Measurements from ENCODE around the gene UBL5. TPM values are rescaled to one million over a fixed set of nuclear protein-coding genes. Genes with fewer than 3 reads are reported as not detected.

The UBL5 gene
- total RNA-seq, 1 experiment from 2014 or later, result 233 TPM

GRCh38 chr19:9863759-9864158 is 36.0 kb downstream of the UBL5 start:
- intact Hi-C loops (cut with micrococcal nuclease; ENCODE audit: unreplicated experiment), result no loop called here
- no peak for DNase-seq
- H3K4me3 Mint-ChIP-seq (ENCODE audit: low read depth, unreplicated experiment), result no peak overlapping the region
- no peaks in the 10 kb centered on the region for H3K27me3 Mint-ChIP-seq (ENCODE audit: unreplicated experiment)
- CTCF ChIA-PET, result interaction anchor here (0.6 kb wide), 1 partner anchor 15 kb away, joined by 3 read pairs; no protein-coding TSS in a partner anchor
- H3K27ac Mint-ChIP-seq (ENCODE audit: unreplicated experiment), result no peak overlapping the region
- no peaks in the 10 kb centered on the region for H3K9me3 Mint-ChIP-seq (ENCODE audit: low read depth, unreplicated experiment)
- H3K4me1 Mint-ChIP-seq (ENCODE audit: low read depth, unreplicated experiment), result no peaks in the 10 kb centered on the region
- H3K36me3 Mint-ChIP-seq (ENCODE audit: insufficient read depth, unreplicated experiment), result peaks cover 3% of the 10 kb centered on the region
- no TSS peak for BruUV-seq (replicated peaks)
- TF ChIP-seq CTCF (IDR thresholded peaks at IDR 0.05; ENCODE audit: unreplicated experiment), result no peak

DNA sequence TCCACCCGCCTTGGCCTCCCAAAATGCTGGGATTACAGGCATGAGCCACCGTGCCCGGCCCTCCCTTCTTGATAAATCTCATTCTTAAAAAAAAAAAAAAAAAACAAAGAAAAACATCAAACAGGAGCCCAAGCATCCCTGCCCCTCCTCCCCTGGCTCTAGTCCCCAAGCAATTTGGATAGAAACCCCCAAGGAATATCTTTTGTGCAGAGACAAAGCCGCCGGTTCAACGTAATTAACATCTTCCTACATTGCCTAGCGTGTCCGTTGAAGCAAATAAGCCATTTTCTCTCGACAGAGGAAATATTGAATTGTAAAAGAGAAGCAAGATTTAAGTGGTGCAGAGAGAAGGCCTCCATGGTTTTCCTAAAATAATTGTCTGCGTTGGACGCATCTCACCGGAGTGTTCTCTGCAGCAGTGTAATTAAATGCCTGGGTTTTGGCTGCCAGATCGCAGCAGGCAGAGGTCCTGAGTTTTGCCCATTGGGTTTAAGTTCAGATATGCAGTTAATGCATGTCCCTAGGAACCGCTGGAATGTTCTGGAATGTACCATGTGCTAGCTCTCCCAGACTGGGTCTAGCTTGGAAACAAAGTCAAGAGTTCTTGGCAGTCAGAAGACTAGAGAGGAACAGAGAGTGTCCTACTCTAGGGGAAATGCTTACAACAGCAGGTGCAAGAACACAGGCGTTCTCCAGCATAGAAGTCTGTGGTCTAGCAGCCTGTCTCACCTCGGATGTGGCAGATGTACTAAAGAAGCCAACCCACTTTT is 38.2 kb downstream of the UBL5 start:
- Mint-ChIP-seq H3K27me3 (ENCODE audit: unreplicated experiment) (no peaks in the 10 kb centered on the region), H3K4me1 (ENCODE audit: low read depth, unreplicated experiment) (no peaks in the 10 kb centered on the region), H3K9me3 (ENCODE audit: low read depth, unreplicated experiment) (no peaks in the 10 kb centered on the region), H3K4me3 (ENCODE audit: low read depth, unreplicated experiment) (no peak overlapping the region), H3K36me3 (ENCODE audit: insufficient read depth, unreplicated experiment) (peaks cover 3% of the 10 kb centered on the region), H3K27ac (ENCODE audit: unreplicated experiment) (no peak overlapping the region)
- CTCF ChIA-PET, result interaction anchor here (0.7 kb wide), 1 partner anchor 93 kb away, joined by 3 read pairs; no protein-coding TSS in a partner anchor
- no peak for DNase-seq
- no peak for TF ChIP-seq CTCF (IDR thresholded peaks at IDR 0.05; ENCODE audit: unreplicated experiment)
- BruUV-seq (replicated peaks), result no TSS peak
- intact Hi-C loops (cut with micrococcal nuclease; ENCODE audit: unreplicated experiment), result no loop called here

- no peak overlapping the region for H3K4me3 Mint-ChIP-seq (ENCODE audit: low read depth, unreplicated experiment)
- CTCF ChIA-PET, result no interaction called here
- no peak for TF ChIP-seq CTCF (IDR thresholded peaks at IDR 0.05; ENCODE audit: unreplicated experiment)
- intact Hi-C loops (cut with micrococcal nuclease; ENCODE audit: unreplicated experiment), result no loop called here
- H3K4me1 Mint-ChIP-seq (ENCODE audit: low read depth, unreplicated experiment), result no peaks in the 10 kb centered on the region
- H3K36me3 Mint-ChIP-seq (ENCODE audit: insufficient read depth, unreplicated experiment), result no peaks in the 10 kb centered on the region
- DNase-seq, result no peak
- H3K9me3 Mint-ChIP-seq (ENCODE audit: low read depth, unreplicated experiment), result no peaks in the 10 kb centered on the region
- H3K27me3 Mint-ChIP-seq (ENCODE audit: unreplicated experiment), result no peaks in the 10 kb centered on the region
- H3K27ac Mint-ChIP-seq (ENCODE audit: unreplicated experiment), result no peak overlapping the region
- no TSS peak for BruUV-seq (replicated peaks)
These were observed 41.4 kb downstream of the UBL5 start for GRCh38 chr19:9868983-9869617.

DNA sequence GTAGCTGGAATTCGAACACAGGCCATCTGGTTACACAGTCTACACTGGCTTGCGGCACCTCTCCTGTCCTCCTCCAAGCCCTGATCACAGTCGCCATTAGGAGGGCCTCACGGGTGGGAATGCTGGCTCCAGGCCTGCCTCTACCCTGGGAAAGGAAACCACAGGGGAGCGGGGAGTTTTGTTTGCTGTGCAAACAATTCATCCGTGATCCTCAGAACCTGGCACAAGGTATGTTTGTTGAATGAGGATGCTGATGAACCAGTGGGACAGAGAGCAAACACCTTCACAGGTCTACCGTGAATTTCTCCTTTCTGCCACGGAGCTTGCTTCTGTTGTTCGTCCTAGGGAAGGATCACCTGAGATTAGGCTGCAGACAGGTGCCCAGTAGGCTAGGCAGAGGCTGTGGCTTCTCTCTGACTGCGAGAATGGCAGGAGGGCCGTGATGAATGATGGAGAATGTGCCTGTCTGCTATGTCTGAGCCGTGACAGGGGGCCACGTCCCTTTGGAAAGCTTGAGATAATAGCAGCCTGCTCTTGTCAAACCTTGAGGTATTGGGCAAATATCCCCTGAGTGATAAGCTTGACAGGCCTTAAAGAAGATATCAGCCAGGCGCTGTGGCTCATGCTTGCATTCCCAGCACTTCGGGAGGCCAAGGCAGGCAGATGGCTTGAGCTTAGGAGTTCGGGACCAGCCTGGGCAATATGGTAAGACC is 44.1 kb downstream of the UBL5 start:
- CTCF ChIA-PET, result no interaction called here
- Mint-ChIP-seq H3K27ac (ENCODE audit: unreplicated experiment) (no peak overlapping the region), H3K36me3 (ENCODE audit: insufficient read depth, unreplicated experiment) (no peaks in the 10 kb centered on the region), H3K4me3 (ENCODE audit: low read depth, unreplicated experiment) (no peak overlapping the region), H3K9me3 (ENCODE audit: low read depth, unreplicated experiment) (no peaks in the 10 kb centered on the region), H3K27me3 (ENCODE audit: unreplicated experiment) (no peaks in the 10 kb centered on the region), H3K4me1 (ENCODE audit: low read depth, unreplicated experiment) (no peaks in the 10 kb centered on the region)
- TF ChIP-seq CTCF (IDR thresholded peaks at IDR 0.05; ENCODE audit: unreplicated experiment), result no peak
- no peak for DNase-seq
- intact Hi-C loops (cut with micrococcal nuclease; ENCODE audit: unreplicated experiment), result no loop called here
- no TSS peak for BruUV-seq (replicated peaks)
